ENCODE measurements around the gene JAK1. TPM values are rescaled to one million over a fixed set of nuclear protein-coding genes. Genes with fewer than 3 reads are reported as not detected.

Gene JAK1
- total RNA-seq, 4 donors from 2014 or later = 121 to 241 (median 165) TPM

DNA sequence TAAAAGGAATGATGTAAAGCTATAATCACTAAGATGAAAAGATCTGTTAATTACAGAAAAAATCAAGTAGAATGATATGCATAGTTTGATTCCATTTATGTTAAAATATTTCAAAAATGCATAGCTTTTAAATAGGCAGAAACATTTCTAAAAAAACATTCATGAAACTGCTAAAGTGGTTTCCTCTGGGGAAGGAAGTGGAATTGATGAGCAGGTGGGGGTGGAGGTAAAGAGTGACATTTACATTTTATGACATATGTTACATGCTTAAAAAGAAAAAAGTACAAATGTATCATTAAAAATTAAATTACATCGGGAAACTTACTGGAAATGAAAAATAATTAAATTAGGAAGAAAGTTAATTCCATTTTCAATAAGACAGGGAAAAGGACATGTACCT lies 42.8 kb upstream of the JAK1 start:
- in situ Hi-C loops (cut with MboI; ENCODE audit: low sequenced_read_pairs in 4 of 4) (no loop called here), intact Hi-C loops (cut with DNase I; ENCODE audit: low total_unique reads) (no loop called here)
- no peaks in the 10 kb centered on the region for H3K36me3 ChIP-seq
- no peaks in the 10 kb centered on the region for H3K27me3 ChIP-seq
- no peak for ATAC-seq
- H3K9me3 ChIP-seq = no peaks in the 10 kb centered on the region
- no peak overlapping the region for H3K27ac ChIP-seq
- DNase-seq = no peak
- TF ChIP-seq, protein P1, sequence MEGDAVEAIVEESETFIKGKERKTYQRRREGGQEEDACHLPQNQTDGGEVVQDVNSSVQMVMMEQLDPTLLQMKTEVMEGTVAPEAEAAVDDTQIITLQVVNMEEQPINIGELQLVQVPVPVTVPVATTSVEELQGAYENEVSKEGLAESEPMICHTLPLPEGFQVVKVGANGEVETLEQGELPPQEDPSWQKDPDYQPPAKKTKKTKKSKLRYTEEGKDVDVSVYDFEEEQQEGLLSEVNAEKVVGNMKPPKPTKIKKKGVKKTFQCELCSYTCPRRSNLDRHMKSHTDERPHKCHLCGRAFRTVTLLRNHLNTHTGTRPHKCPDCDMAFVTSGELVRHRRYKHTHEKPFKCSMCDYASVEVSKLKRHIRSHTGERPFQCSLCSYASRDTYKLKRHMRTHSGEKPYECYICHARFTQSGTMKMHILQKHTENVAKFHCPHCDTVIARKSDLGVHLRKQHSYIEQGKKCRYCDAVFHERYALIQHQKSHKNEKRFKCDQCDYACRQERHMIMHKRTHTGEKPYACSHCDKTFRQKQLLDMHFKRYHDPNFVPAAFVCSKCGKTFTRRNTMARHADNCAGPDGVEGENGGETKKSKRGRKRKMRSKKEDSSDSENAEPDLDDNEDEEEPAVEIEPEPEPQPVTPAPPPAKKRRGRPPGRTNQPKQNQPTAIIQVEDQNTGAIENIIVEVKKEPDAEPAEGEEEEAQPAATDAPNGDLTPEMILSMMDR (IDR thresholded peaks at IDR 0.05 in 4 of 5, conservative IDR thresholded peaks at IDR 0.05 in 1 of 5) = no peak
- H3K4me3 ChIP-seq = no peak overlapping the region
- no peaks in the 10 kb centered on the region for H3K4me1 ChIP-seq

DNA sequence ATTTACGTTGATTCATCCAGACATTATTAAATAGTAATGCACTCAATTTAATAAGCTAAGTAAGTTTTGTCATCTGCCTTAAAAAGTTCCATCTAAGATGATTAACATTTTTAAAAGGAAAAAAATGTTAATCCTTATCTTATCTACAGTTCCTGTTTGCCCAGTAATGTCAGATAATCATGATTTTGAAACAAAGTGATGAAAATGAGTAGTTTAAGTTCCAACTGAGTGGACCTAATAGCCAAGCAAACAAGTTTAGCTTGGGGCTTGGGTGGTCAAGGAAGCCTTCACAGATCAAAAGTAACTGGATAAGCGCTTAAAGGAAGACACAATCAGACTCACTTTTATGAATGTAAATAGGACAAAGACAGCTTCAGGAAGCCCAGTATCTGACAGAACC lies 40.5 kb upstream of the JAK1 start:
- H3K27me3 ChIP-seq = no peaks in the 10 kb centered on the region
- ATAC-seq (no peak), DNase-seq (no peak)
- no peak overlapping the region for H3K27ac ChIP-seq
- H3K4me3 ChIP-seq = no peak overlapping the region
- no peaks in the 10 kb centered on the region for H3K9me3 ChIP-seq
- in situ Hi-C loops (cut with MboI; ENCODE audit: low sequenced_read_pairs in 4 of 4) (no loop called here), intact Hi-C loops (cut with DNase I; ENCODE audit: low total_unique reads) (no loop called here)
- H3K36me3 ChIP-seq = no peaks in the 10 kb centered on the region
- peaks cover 5 to 12% of the 10 kb centered on the region in 2 donors for H3K4me1 ChIP-seq
- TF ChIP-seq POLR2A (IDR thresholded peaks at IDR 0.05) = no peak
- TF ChIP-seq, protein P1 (IDR thresholded peaks at IDR 0.05 in 4 of 5, conservative IDR thresholded peaks at IDR 0.05 in 1 of 5) = no peak

DNA sequence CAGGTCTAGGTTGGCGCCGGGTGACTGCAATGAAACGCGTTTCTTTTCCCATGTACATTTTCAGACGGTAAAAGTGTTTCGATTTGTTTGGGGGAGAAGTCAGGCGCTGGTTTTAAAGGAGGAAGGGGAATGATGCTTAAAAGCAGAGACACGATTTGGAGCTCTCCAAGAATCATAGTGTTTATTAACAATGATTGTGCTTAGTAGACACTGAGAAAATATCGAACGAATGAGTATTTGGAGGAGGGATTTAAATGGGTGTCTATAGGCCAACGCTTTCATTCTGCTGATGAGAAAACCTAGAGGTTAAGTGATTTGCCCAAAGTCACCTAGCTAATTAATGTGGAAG lies 36.9 kb upstream of the JAK1 start:
- peak overlapping the region; percentile 60 to 87 (median 80) for H3K4me3 ChIP-seq
- H3K27ac ChIP-seq = peak overlapping the region; percentile 93 to 100 (median 96)
- H3K36me3 ChIP-seq = no peaks in the 10 kb centered on the region
- intact Hi-C loops (cut with DNase I; ENCODE audit: low total_unique reads) (loop anchor here (2.0 kb wide), 2 partner anchors 36 to 64 kb away; partner anchors contain the start of gene JAK1), in situ Hi-C loops (cut with MboI; ENCODE audit: low sequenced_read_pairs in 4 of 4) (no loop called here)
- no peak for DNase-seq
- peak in 1 of 2 donors; percentile 0 for ATAC-seq
- TF ChIP-seq POLR2A (IDR thresholded peaks at IDR 0.05) = no peak
- TF ChIP-seq, protein P1 (IDR thresholded peaks at IDR 0.05 in 4 of 5, conservative IDR thresholded peaks at IDR 0.05 in 1 of 5) = no peak
- no peaks in the 10 kb centered on the region for H3K9me3 ChIP-seq
- H3K27me3 ChIP-seq = no peaks in the 10 kb centered on the region
- peaks cover 10 to 13% of the 10 kb centered on the region in 2 donors for H3K4me1 ChIP-seq

DNA sequence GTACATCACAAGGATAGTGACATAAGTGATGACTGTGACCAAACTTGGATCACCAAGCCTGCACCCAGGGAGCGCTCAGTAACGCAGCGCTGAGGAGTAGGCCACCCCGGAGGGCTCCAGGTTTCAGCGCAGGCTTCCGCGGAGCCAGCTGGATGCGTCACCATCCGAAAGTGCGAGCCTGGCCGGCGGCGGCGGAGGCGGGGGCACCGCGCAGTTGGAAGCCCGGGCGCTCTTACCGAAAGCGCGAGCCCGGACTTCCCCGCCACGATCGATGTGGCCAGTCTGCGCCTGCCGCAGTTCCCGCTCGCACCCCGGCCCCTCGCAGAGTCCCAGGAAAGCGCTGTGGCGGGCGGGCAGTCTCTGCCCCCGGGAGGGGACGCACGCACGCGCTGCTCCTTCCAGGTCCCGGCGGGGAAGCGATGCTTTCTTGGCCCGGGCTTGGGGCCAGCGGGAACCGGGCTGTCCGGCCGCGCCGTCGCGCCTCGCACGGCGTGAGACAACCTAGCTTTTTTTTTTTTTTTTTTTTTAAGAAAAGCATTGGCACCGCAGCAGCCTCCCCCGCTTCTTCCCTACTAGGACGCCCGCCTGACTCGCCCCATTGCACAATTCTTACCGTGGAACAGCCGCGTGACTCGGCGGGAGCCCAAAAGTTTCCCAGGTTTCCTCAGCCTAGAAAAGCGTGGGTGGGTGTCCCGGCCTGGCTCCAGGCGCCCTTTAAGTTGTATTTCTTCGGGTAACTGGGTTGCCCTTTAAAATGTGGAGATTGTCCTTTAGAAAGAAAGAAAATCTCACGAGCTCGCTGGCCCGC lies 36.4 kb upstream of the JAK1 start:
- ATAC-seq (peak; percentile 82 to 84), DNase-seq (peak; percentile 80 to 93)
- intact Hi-C loops (cut with DNase I; ENCODE audit: low total_unique reads) (loop anchor here (2.0 kb wide), 2 partner anchors 36 to 64 kb away; partner anchors contain the start of gene JAK1), in situ Hi-C loops (cut with MboI; ENCODE audit: low sequenced_read_pairs in 4 of 4) (no loop called here)
- TF ChIP-seq POLR2A (IDR thresholded peaks at IDR 0.05) = peak; percentile 78 to 81
- TF ChIP-seq, protein P1 (IDR thresholded peaks at IDR 0.05 in 4 of 5, conservative IDR thresholded peaks at IDR 0.05 in 1 of 5) = no peak
- Histone ChIP-seq H3K36me3 (no peaks in the 10 kb centered on the region), H3K27me3 (no peaks in the 10 kb centered on the region), H3K4me3 (peak overlapping the region; percentile 60 to 87 (median 80)), H3K9me3 (no peaks in the 10 kb centered on the region), H3K27ac (peak overlapping the region; percentile 93 to 100 (median 96)), H3K4me1 (peaks cover 10 to 13% of the 10 kb centered on the region in 2 donors)

Measured in gastrocnemius medialis (tissue), 4 donors.